Prostate gland (tissue), 2 donors: Measurements from ENCODE around the gene MYEOV. TPM values are rescaled to one million over a fixed set of nuclear protein-coding genes. Genes with fewer than 3 reads are reported as not detected.

ENCODE experiments used
- DNase-seq: peaks from one replicate; pipeline ENCODE4 v3.0.0-alpha.2; 2019; ENCODE audit warnings: low spot score
- H3K27ac ChIP-seq, 2 donors: fragments of 200-600 bp; sonication (generic); 2 replicates each; pipeline ENCODE4 v1.5.1; 2017 to 2019
- H3K27me3 ChIP-seq: fragments of 200-600 bp; sonication (generic); replicated peaks from 2 replicates; pipeline ENCODE4 v1.5.1; 2019; ENCODE audit not compliant: insufficient read depth
- H3K36me3 ChIP-seq, 2 donors: fragments of 200-600 bp; sonication (generic); 1 replicate in 1 of 2; 2 replicates in 1 of 2; pipeline versions ENCODE4 v1.5.1 to v1.8.1; 2017 to 2019
- H3K4me1 ChIP-seq: fragments of 200-600 bp; sonication (generic); replicated peaks from 2 replicates; pipeline ENCODE4 v1.5.1; 2019
- H3K4me3 ChIP-seq, 2 donors: fragments of 200-600 bp; sonication (generic); 2 replicates each; pipeline ENCODE4 v1.5.1; 2017 to 2019
- H3K9me3 ChIP-seq: fragments of 200-600 bp; sonication (generic); 2 replicates; pipeline ENCODE4 v1.5.1; 2017
- POLR2A ChIP-seq: fragments of 450-650 bp; IDR thresholded peaks from one replicate; pipeline ENCODE4 v1.6.1; 2016; ENCODE audit warnings: antibody characterized with exemption, mild to moderate bottlenecking
- POLR2AphosphoS5 ChIP-seq: sonication (generic); formaldehyde crosslinking; IDR thresholded peaks from one replicate; pipeline ENCODE4 v1.6.1; 2017; ENCODE audit warnings: antibody characterized with exemption
- WGBS: methylation state at CpG from one replicate; pipeline ENCODE4 v1.1.5; 2018; 5-methylcytosine and 5-hydroxymethylcytosine counted together
- intact Hi-C: fragments of 100-400 bp; cut with DNase I; formaldehyde crosslinking; loops from one replicate; pipeline ENCODE4 v1.14.2; 2022
- total RNA-seq, 2 donors: library from RNA; depleted of rRNA; stranded (reverse); fragments of >200 nt; gene quantifications; one replicate each; pipeline ENCODE4 v1.1.0, GENCODE V29; 2016
- TF ChIP-seq, protein P1 (sequence below), 4 experiments: fragments of 200-600 bp in 2 of 4; fragments of 450-650 bp in 2 of 4; sonication (generic) in 2 of 4; IDR thresholded peaks; 1 replicate in 3 of 4; 2 replicates in 1 of 4; pipeline ENCODE4 v1.5.1; 2016 to 2019; ENCODE audit warnings: antibody characterized with exemption in 4 of 4, mild to moderate bottlenecking in 2 of 4, moderate library complexity in 2 of 4

The MYEOV gene
- total RNA-seq, 2 donors from 2014 or later, result 1.1 TPM; not detected in 1

- Histone ChIP-seq H3K9me3 (no peaks in the 10 kb centered on the region), H3K27ac (no peak overlapping the region), H3K4me3 (no peak overlapping the region), H3K27me3 (no peaks in the 10 kb centered on the region), H3K4me1 (no peaks in the 10 kb centered on the region), H3K36me3 (no peaks in the 10 kb centered on the region)
- intact Hi-C loops, result no loop called here
- TF ChIP-seq POLR2AphosphoS5 (no peak), POLR2A (no peak)
- TF ChIP-seq, protein P1, sequence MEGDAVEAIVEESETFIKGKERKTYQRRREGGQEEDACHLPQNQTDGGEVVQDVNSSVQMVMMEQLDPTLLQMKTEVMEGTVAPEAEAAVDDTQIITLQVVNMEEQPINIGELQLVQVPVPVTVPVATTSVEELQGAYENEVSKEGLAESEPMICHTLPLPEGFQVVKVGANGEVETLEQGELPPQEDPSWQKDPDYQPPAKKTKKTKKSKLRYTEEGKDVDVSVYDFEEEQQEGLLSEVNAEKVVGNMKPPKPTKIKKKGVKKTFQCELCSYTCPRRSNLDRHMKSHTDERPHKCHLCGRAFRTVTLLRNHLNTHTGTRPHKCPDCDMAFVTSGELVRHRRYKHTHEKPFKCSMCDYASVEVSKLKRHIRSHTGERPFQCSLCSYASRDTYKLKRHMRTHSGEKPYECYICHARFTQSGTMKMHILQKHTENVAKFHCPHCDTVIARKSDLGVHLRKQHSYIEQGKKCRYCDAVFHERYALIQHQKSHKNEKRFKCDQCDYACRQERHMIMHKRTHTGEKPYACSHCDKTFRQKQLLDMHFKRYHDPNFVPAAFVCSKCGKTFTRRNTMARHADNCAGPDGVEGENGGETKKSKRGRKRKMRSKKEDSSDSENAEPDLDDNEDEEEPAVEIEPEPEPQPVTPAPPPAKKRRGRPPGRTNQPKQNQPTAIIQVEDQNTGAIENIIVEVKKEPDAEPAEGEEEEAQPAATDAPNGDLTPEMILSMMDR (IDR thresholded peaks at IDR 0.05), result no peak
- DNase-seq, result no peak
- WGBS, result 83% methylated on average over 13 of the region's 13 CpGs
Measured at GRCh38 chr11:69319255-69320106, 25.5 kb downstream of the MYEOV start.

DNA sequence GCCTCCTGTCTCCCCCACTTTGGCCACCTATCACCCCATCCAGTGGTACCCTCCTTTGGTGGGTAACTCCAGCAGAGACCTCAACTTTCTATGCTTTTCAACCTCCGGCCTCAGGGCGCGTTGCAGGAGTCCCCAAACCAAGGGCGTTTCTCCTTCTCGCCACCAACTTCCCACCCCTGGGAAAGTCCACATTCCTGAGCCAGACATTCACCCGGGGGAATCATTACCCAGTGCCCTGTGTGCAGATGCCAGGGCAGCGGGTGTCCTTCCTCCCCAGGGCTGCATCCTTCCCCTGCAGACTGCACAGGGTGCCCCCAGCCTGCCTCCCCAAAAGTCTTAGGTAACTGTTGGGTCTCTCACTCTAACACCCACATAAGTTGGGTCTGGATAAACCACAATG, 26.4 kb downstream of the MYEOV start:
- Histone ChIP-seq H3K27ac (no peak overlapping the region), H3K4me1 (no peaks in the 10 kb centered on the region), H3K36me3 (no peaks in the 10 kb centered on the region), H3K27me3 (no peaks in the 10 kb centered on the region), H3K9me3 (no peaks in the 10 kb centered on the region), H3K4me3 (no peak overlapping the region)
- TF ChIP-seq, protein P1 (IDR thresholded peaks at IDR 0.05), result no peak
- no peak for TF ChIP-seq POLR2AphosphoS5
- TF ChIP-seq POLR2A, result no peak
- 78% methylated on average over 7 of the region's 7 CpGs for WGBS
- intact Hi-C loops, result no loop called here
- no peak for DNase-seq

GRCh38 chr11:69320756-69321741, 27.1 kb downstream of the MYEOV start:
- intact Hi-C loops, result no loop called here
- 84% methylated on average over 10 of the region's 10 CpGs for WGBS
- Histone ChIP-seq H3K27me3 (no peaks in the 10 kb centered on the region), H3K4me3 (no peak overlapping the region), H3K4me1 (no peaks in the 10 kb centered on the region), H3K27ac (no peak overlapping the region), H3K9me3 (no peaks in the 10 kb centered on the region), H3K36me3 (no peaks in the 10 kb centered on the region)
- TF ChIP-seq, protein P1 (IDR thresholded peaks at IDR 0.05), result no peak
- TF ChIP-seq POLR2AphosphoS5 (no peak), POLR2A (no peak)
- no peak for DNase-seq

- intact Hi-C loops, result no loop called here
- Histone ChIP-seq H3K36me3 (no peaks in the 10 kb centered on the region), H3K4me1 (no peaks in the 10 kb centered on the region), H3K27ac (no peak overlapping the region), H3K9me3 (no peaks in the 10 kb centered on the region), H3K4me3 (no peak overlapping the region), H3K27me3 (no peaks in the 10 kb centered on the region)
- DNase-seq, result no peak
- 78% methylated on average over 5 of the region's 5 CpGs for WGBS
- no peak for TF ChIP-seq POLR2A
- no peak for TF ChIP-seq POLR2AphosphoS5
- TF ChIP-seq, protein P1 (IDR thresholded peaks at IDR 0.05), result no peak
Measured at GRCh38 chr11:69321877-69322361, 28.0 kb downstream of the MYEOV start.
